ENCODE measurements around the gene DMBX1.

DNA sequence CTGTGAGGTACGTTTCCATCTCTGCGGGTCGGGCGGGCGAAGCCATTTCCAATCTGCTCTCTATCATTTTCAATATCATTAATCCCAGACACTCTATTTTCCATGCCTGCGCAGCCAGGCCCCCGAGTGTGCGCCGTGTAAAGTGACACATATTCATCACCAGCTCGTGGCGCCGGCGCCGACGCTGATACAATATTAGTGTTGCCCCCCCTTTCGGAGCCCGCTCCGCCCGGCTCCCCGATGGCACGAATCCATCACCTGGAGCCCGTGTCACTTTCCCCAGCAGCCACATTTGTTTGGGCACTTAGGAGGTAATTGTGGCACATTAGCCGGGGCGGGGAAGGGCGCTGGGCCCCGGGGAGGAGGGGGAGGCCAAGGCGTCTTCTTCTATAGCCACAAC lies 33.7 kb upstream of the DMBX1 start:
- TF ChIP-seq, protein P1, sequence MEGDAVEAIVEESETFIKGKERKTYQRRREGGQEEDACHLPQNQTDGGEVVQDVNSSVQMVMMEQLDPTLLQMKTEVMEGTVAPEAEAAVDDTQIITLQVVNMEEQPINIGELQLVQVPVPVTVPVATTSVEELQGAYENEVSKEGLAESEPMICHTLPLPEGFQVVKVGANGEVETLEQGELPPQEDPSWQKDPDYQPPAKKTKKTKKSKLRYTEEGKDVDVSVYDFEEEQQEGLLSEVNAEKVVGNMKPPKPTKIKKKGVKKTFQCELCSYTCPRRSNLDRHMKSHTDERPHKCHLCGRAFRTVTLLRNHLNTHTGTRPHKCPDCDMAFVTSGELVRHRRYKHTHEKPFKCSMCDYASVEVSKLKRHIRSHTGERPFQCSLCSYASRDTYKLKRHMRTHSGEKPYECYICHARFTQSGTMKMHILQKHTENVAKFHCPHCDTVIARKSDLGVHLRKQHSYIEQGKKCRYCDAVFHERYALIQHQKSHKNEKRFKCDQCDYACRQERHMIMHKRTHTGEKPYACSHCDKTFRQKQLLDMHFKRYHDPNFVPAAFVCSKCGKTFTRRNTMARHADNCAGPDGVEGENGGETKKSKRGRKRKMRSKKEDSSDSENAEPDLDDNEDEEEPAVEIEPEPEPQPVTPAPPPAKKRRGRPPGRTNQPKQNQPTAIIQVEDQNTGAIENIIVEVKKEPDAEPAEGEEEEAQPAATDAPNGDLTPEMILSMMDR (IDR thresholded peaks at IDR 0.05) = no peak
- no peak for TF ChIP-seq POLR2A (IDR thresholded peaks at IDR 0.05; ENCODE audit: low read depth)
